Neural crest cell (in vitro differentiated cells): ENCODE measurements around the gene ZHX3. TPM values are rescaled to one million over a fixed set of nuclear protein-coding genes. Genes with fewer than 3 reads are reported as not detected.
"Not testable (repeated sequence)": the region's sequence is repeated elsewhere in the genome, so short reads cannot be mapped to it uniquely, and the experiment has no call there.

Experiments
- DNase-seq: peaks from one replicate; pipeline ENCODE4 v3.0.0; 2021; ENCODE audit warnings: low read depth, mixed read lengths, low spot score
- H3K27ac Mint-ChIP-seq: one replicate; pipeline ENCODE4 v1.8.0; 2021; ENCODE audit warnings: mild to moderate bottlenecking, mixed read lengths; ENCODE audit not compliant: unreplicated experiment
- H3K27me3 Mint-ChIP-seq: 2 replicates; pipeline ENCODE4 v1.8.0; 2021; ENCODE audit warnings: low read depth, mild to moderate bottlenecking, mixed read lengths
- H3K36me3 Mint-ChIP-seq: 2 replicates; pipeline ENCODE4 v1.8.0; 2021; ENCODE audit warnings: low read depth, mild to moderate bottlenecking, mixed read lengths
- H3K4me1 Mint-ChIP-seq: 2 replicates; pipeline ENCODE4 v1.8.0; 2021; ENCODE audit warnings: mixed read lengths
- H3K4me3 Mint-ChIP-seq: one replicate; pipeline ENCODE4 v1.8.0; 2021; ENCODE audit warnings: mild to moderate bottlenecking, mixed read lengths
- H3K9me3 Mint-ChIP-seq: 2 replicates; pipeline ENCODE4 v1.8.0; 2021; ENCODE audit warnings: mixed read lengths
- CTCF ChIP-seq: fragments of 200-600 bp; sonication (generic); conservative IDR thresholded peaks from 2 replicates; pipeline ENCODE4 v1.5.0; 2021; ENCODE audit warnings: antibody characterized with exemption, mild to moderate bottlenecking
- total RNA-seq: library from RNA; stranded (reverse); gene quantifications from 2 replicates; pipeline ENCODE4 v1.2.1, GENCODE V29; 2021

Gene ZHX3
- total RNA-seq, 1 donor from 2014 or later: 13.0 TPM

- Mint-ChIP-seq H3K4me1 (peaks cover 24% of the 10 kb centered on the region), H3K27ac (no peak overlapping the region)
- TF ChIP-seq CTCF: no peak
These were observed 1.5 kb downstream of the ZHX3 start for GRCh38 chr20:41316051-41316450.

GRCh38 chr20:41314386-41314785, 3.1 kb downstream of the ZHX3 start:
- Mint-ChIP-seq H3K9me3 (no peaks in the 10 kb centered on the region), H3K4me3 (peak overlapping the region; percentile 77), H3K27me3 (peaks cover 3% of the 10 kb centered on the region), H3K4me1 (peaks cover 24% of the 10 kb centered on the region), H3K27ac (no peak overlapping the region), H3K36me3 (no peaks in the 10 kb centered on the region)
- DNase-seq: no peak
- TF ChIP-seq CTCF: no peak

More at GRCh38 chr20:41316051-41316450, 1.5 kb downstream of the ZHX3 start:
- H3K36me3 Mint-ChIP-seq: no peaks in the 10 kb centered on the region
- H3K9me3 Mint-ChIP-seq: no peaks in the 10 kb centered on the region
- no peak for DNase-seq
- H3K4me3 Mint-ChIP-seq: peak overlapping the region; percentile 88
- H3K27me3 Mint-ChIP-seq: peaks cover 5% of the 10 kb centered on the region

- H3K36me3 Mint-ChIP-seq, H3K27me3 Mint-ChIP-seq, H3K9me3 Mint-ChIP-seq, H3K27ac Mint-ChIP-seq, DNase-seq: not testable (repeated sequence)
- Mint-ChIP-seq H3K4me3 (peak overlapping the region; percentile 31), H3K4me1 (peaks cover 19% of the 10 kb centered on the region)
These were observed 5.5 kb downstream of the ZHX3 start for GRCh38 chr20:41312009-41312408.

GRCh38 chr20:41309817-41310216, 7.7 kb downstream of the ZHX3 start:
- TF ChIP-seq CTCF: no peak
- no peaks in the 10 kb centered on the region for H3K36me3 Mint-ChIP-seq
- no peak overlapping the region for H3K27ac Mint-ChIP-seq
- H3K27me3 Mint-ChIP-seq: no peaks in the 10 kb centered on the region
- no peak overlapping the region for H3K4me3 Mint-ChIP-seq
- DNase-seq: no peak
- H3K9me3 Mint-ChIP-seq: no peaks in the 10 kb centered on the region
- peaks cover 3% of the 10 kb centered on the region for H3K4me1 Mint-ChIP-seq

DNA sequence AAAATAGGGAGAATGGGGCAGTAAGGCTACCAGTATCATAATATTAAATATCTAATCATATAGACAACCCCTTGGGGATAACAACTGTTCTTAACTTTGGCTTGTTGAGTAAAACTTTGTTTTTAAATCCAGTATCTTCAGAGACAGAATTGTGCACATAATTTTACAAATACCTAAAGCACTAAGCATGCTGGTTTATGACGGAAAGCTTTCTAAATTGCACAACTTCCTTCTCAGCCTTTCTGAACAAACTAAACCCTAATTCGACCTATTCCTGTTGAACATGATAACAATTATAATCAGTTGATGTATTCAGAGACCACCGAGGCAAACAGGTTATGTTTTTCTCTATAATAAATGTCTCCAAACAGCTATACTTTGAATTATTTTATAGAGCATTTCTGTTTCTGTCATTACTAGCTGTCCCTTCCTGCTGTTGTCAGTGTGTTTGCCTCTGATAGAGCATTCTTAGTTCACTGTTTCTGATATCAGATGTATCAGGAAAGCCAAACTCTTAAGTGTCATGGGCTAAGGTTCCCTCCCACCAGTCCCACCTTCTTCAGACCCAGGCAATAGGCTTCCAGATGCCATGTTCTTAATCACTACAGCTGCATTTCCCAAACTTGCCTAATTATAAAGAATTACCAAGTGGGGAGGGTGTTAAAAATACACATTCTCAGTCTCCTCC, 8.7 kb downstream of the ZHX3 start:
- Mint-ChIP-seq H3K4me1 (no peaks in the 10 kb centered on the region), H3K36me3 (no peaks in the 10 kb centered on the region), H3K4me3 (no peak overlapping the region), H3K27me3 (no peaks in the 10 kb centered on the region), H3K27ac (no peak overlapping the region), H3K9me3 (no peaks in the 10 kb centered on the region)
- no peak for TF ChIP-seq CTCF
- DNase-seq: no peak

GRCh38 chr20:41308290-41308711, 9.2 kb downstream of the ZHX3 start:
- no peaks in the 10 kb centered on the region for H3K27me3 Mint-ChIP-seq
- TF ChIP-seq CTCF: no peak
- H3K36me3 Mint-ChIP-seq: no peaks in the 10 kb centered on the region
- no peak overlapping the region for H3K4me3 Mint-ChIP-seq
- H3K9me3 Mint-ChIP-seq: no peaks in the 10 kb centered on the region
- H3K4me1 Mint-ChIP-seq: no peaks in the 10 kb centered on the region
- H3K27ac Mint-ChIP-seq: no peak overlapping the region
- no peak for DNase-seq
